ENCODE measurements around the gene FXR2. TPM values are rescaled to one million over a fixed set of nuclear protein-coding genes. Genes with fewer than 3 reads are reported as not detected.

FXR2 gene
- total RNA-seq, 2 experiments from 2014 or later: 32.1 to 32.4 TPM

DNA sequence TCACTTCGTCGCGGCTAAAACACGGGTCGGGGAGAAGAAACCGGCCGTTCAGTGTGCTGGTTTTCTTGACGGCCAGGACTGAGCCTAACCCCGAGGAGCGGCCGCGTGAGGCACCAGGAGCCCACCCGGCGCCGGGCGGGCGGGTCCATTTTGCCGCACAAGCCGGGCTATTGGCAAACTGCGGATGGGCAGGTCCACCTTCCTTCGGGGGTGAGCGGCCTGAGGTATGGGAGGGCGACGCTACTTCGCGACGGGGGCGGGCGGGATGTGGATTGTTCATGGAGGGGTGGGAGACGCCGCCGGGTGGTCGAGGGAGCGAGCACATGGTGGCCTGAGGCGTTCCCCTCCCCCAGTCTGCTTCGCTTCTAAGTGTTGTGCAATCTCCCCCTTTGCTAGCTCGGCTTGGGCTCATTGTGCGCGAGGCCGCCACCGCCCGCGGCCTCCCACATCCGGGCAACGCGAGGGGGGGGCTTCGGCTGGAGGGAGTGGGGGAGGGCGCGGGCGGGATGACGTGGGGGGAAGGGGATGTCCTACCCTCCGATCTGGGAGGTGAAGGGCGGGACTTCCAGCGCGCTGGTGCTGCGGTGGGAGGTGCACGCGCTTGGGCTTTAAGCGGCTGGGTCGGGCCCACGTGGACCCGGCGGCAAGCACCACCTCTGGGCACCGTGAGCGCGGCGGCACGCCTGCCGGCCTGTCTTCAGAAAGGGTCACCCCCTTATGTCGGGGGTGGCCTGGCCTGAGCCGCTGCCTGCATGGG is 41.2 kb downstream of the FXR2 start:
- H3K36me3 ChIP-seq (ENCODE audit: insufficient read depth, low read length): peaks cover 91% of the 10 kb centered on the region
- peak; percentile 92 for DNase-seq (ENCODE audit: low spot score)
- H3K9me2 ChIP-seq (ENCODE audit: insufficient read depth, low read length): no peaks in the 10 kb centered on the region
- H3K9me3 ChIP-seq (ENCODE audit: low read length): no peaks in the 10 kb centered on the region
- H3K79me2 ChIP-seq (ENCODE audit: insufficient read depth, low read depth, low read length): peaks cover 46% of the 10 kb centered on the region
- H3K27ac ChIP-seq (ENCODE audit: low read depth, low read length, poor library complexity, severe bottlenecking): peak overlapping the region; percentile 94
- H3K4me3 ChIP-seq (ENCODE audit: low read depth, low read length, poor library complexity, severe bottlenecking): peak overlapping the region; percentile 99
- TF ChIP-seq EZH2phosphoT487 (IDR thresholded peaks at IDR 0.05; ENCODE audit: borderline replicate concordance, low read depth, low read length): no peak
- no peak for TF ChIP-seq CTCF (conservative IDR thresholded peaks at IDR 0.05; ENCODE audit: low read length)
- intact Hi-C loops (cut with micrococcal nuclease; ENCODE audit: unreplicated experiment): loop anchor here (1.0 to 5.0 kb wide), 4 partner anchors 41 to 331 kb away; partner anchors contain the start of genes FXR2, GABARAP, TP53 and WRAP53
- peaks cover 54% of the 10 kb centered on the region for H3K4me1 ChIP-seq (ENCODE audit: insufficient read depth, low read length, poor library complexity, severe bottlenecking)
- ChIA-PET POLR2A (interaction anchor here (0.6 to 1.2 kb wide), 4 partner anchors 10 to 13 kb away, joined by 3 to 5 read pairs (median 3); partner anchors contain the start of gene MPDU1), CTCF (ENCODE audit: unreplicated experiment) (no interaction called here)
- no peak overlapping the region for H2AFZ ChIP-seq (ENCODE audit: low read length)
- BruUV-seq (replicated peaks): no TSS peak
- peaks cover 33% of the 10 kb centered on the region for H4K20me1 ChIP-seq (ENCODE audit: insufficient read depth, low read length)
- peak overlapping the region; percentile 88 for H3K4me2 ChIP-seq (ENCODE audit: low read length)

DNA sequence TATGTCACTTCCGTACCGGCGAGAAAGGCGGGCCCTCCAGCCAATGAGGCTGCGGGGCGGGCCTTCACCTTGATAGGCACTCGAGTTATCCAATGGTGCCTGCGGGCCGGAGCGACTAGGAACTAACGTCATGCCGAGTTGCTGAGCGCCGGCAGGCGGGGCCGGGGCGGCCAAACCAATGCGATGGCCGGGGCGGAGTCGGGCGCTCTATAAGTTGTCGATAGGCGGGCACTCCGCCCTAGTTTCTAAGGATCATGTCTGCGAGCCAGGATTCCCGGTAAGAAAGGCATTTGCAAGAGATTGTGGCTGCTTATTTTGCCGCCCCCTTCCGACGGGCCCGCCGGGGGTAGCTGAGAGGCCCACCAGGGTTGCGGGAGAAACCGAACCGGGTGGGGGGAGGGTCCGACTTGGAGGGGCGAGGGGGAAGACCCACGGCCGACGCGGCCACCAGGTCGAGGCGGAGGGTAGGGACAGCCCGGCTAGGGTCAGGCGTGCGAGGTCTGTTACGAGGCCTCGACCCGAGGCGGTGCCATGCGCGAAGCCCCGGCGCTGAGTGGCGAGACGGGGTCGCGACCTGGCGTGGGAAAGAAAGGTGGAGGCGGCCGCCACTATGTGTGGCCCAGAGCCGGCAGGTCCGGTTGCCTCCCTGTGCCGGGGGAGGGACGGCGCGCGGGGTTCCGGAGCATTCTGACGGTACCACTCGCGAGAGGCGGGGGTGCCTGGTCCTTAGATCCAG is 41.9 kb downstream of the FXR2 start:
- peak overlapping the region; percentile 88 for H3K4me2 ChIP-seq (ENCODE audit: low read length)
- ChIA-PET POLR2A (interaction anchor here (1.0 kb wide), 1 partner anchor 11 kb away, joined by 3 read pairs; the partner anchor contains the start of gene MPDU1), CTCF (ENCODE audit: unreplicated experiment) (no interaction called here)
- H3K79me2 ChIP-seq (ENCODE audit: insufficient read depth, low read depth, low read length): peaks cover 46% of the 10 kb centered on the region
- H3K27ac ChIP-seq (ENCODE audit: low read depth, low read length, poor library complexity, severe bottlenecking): peak overlapping the region; percentile 94
- H3K9me3 ChIP-seq (ENCODE audit: low read length): no peaks in the 10 kb centered on the region
- peak overlapping the region; percentile 99 for H3K4me3 ChIP-seq (ENCODE audit: low read depth, low read length, poor library complexity, severe bottlenecking)
- no peak for TF ChIP-seq CTCF (conservative IDR thresholded peaks at IDR 0.05; ENCODE audit: low read length)
- no peak for TF ChIP-seq EZH2phosphoT487 (IDR thresholded peaks at IDR 0.05; ENCODE audit: borderline replicate concordance, low read depth, low read length)
- peaks cover 33% of the 10 kb centered on the region for H4K20me1 ChIP-seq (ENCODE audit: insufficient read depth, low read length)
- H3K4me1 ChIP-seq (ENCODE audit: insufficient read depth, low read length, poor library complexity, severe bottlenecking): peaks cover 49% of the 10 kb centered on the region
- intact Hi-C loops (cut with micrococcal nuclease; ENCODE audit: unreplicated experiment): loop anchor here (1.0 to 5.0 kb wide), 5 partner anchors 11 to 330 kb away; partner anchors contain the start of genes FXR2, GABARAP, SENP3 and TP53
- DNase-seq (ENCODE audit: low spot score): peak; percentile 99
- no peak overlapping the region for H2AFZ ChIP-seq (ENCODE audit: low read length)
- H3K36me3 ChIP-seq (ENCODE audit: insufficient read depth, low read length): peaks cover 88% of the 10 kb centered on the region
- no TSS peak for BruUV-seq (replicated peaks)
- H3K9me2 ChIP-seq (ENCODE audit: insufficient read depth, low read length): no peaks in the 10 kb centered on the region
